Astrocyte (in vitro differentiated cells and primary cell): Measurements from ENCODE around the gene STK36. TPM values are rescaled to one million over a fixed set of nuclear protein-coding genes. Genes with fewer than 3 reads are reported as not detected.

Source experiments
- DNase-seq: peaks from one replicate; pipeline ENCODE4 v3.0.0-alpha.2; 2010; ENCODE audit warnings: low read depth
- FAIRE-seq: peaks from 2 replicates; lab custom pipeline; 2011; peaks lifted over from hg19 to GRCh38; lab: Jason Lieb, UNC
- H2AFZ ChIP-seq: 2 replicates; pipeline ENCODE4 v1.6.0; 2012; ENCODE audit warnings: low read depth, low read length, inconsistent platforms
- H3K27ac ChIP-seq: 2 replicates; pipeline ENCODE4 v1.5.1; 2011; ENCODE audit warnings: low read depth, low read length, inconsistent platforms
- H3K27me3 ChIP-seq: 2 replicates; pipeline ENCODE4 v1.6.0; 2011; ENCODE audit warnings: low read length, inconsistent platforms; ENCODE audit not compliant: insufficient read depth
- H3K36me3 ChIP-seq: 2 replicates; pipeline ENCODE4 v1.5.1; 2011; ENCODE audit warnings: low read length, inconsistent platforms; ENCODE audit not compliant: insufficient read depth
- H3K4me1 ChIP-seq: 2 replicates; pipeline ENCODE4 v1.5.1; 2011; ENCODE audit warnings: low read length, inconsistent platforms; ENCODE audit not compliant: insufficient read depth
- H3K4me2 ChIP-seq: 2 replicates; pipeline ENCODE4 v1.6.0; 2012; ENCODE audit warnings: low read length, inconsistent platforms
- H3K4me3 ChIP-seq: 2 replicates; pipeline ENCODE4 v1.5.1; 2011; ENCODE audit warnings: low read depth, mild to moderate bottlenecking, low read length, inconsistent platforms; ENCODE audit not compliant: insufficient read depth
- H3K79me2 ChIP-seq: 2 replicates; pipeline ENCODE4 v1.6.0; 2012; ENCODE audit warnings: mild to moderate bottlenecking, low read length, inconsistent platforms; ENCODE audit not compliant: insufficient read depth
- H3K9ac ChIP-seq: 2 replicates; pipeline ENCODE4 v1.6.0; 2012; ENCODE audit warnings: mild to moderate bottlenecking, low read length, inconsistent platforms
- H3K9me3 ChIP-seq: 2 replicates; pipeline ENCODE4 v1.5.1; 2012; ENCODE audit warnings: low read depth, mild to moderate bottlenecking, low read length, inconsistent platforms; ENCODE audit not compliant: insufficient read depth
- H4K20me1 ChIP-seq: 2 replicates; pipeline ENCODE4 v1.6.0; 2012; ENCODE audit warnings: low read length, inconsistent platforms; ENCODE audit not compliant: insufficient read depth
- H3K27ac Mint-ChIP-seq: one replicate; pipeline ENCODE4 v1.8.0; 2021; ENCODE audit warnings: mild to moderate bottlenecking, mixed read lengths; ENCODE audit not compliant: unreplicated experiment
- H3K27me3 Mint-ChIP-seq: one replicate; pipeline ENCODE4 v1.8.0; 2021; ENCODE audit warnings: low read depth, mixed read lengths; ENCODE audit not compliant: unreplicated experiment
- H3K36me3 Mint-ChIP-seq: one replicate; pipeline ENCODE4 v1.8.0; 2021; ENCODE audit warnings: low read depth, mixed read lengths; ENCODE audit not compliant: unreplicated experiment
- H3K4me1 Mint-ChIP-seq: one replicate; pipeline ENCODE4 v1.8.0; 2021; ENCODE audit warnings: low read depth, mixed read lengths; ENCODE audit not compliant: unreplicated experiment
- H3K4me3 Mint-ChIP-seq: one replicate; pipeline ENCODE4 v1.8.0; 2021; ENCODE audit warnings: mild to moderate bottlenecking, moderate library complexity, mixed read lengths; ENCODE audit not compliant: unreplicated experiment
- H3K9me3 Mint-ChIP-seq: one replicate; pipeline ENCODE4 v1.8.0; 2021; ENCODE audit warnings: mild to moderate bottlenecking, mixed read lengths; ENCODE audit not compliant: unreplicated experiment
- CTCF ChIP-seq: IDR thresholded peaks from 2 replicates; pipeline ENCODE4 v1.5.1; 2011; ENCODE audit warnings: low read depth, mild to moderate bottlenecking, inconsistent platforms, low read length, moderate library complexity; ENCODE audit not compliant: insufficient read depth
- EZH2 ChIP-seq: IDR thresholded peaks from 2 replicates; pipeline ENCODE4 v1.6.1; 2012; ENCODE audit warnings: mild to moderate bottlenecking, low read length, inconsistent platforms; ENCODE audit not compliant: insufficient read depth
- total RNA-seq: library from RNA; stranded (reverse); gene quantifications from 2 replicates; pipeline ENCODE4 v1.2.1, GENCODE V29; 2021

Gene STK36
- total RNA-seq, 1 donor from 2014 or later, result 42.6 TPM

GRCh38 chr2:218631837-218632236 lies 40.0 kb upstream of the STK36 start:
- Histone ChIP-seq H3K4me3 (no peak overlapping the region), H3K9me3 (no peaks in the 10 kb centered on the region), H3K4me1 (peaks cover 6% of the 10 kb centered on the region), H3K36me3 (peaks cover 5% of the 10 kb centered on the region), H3K27ac (no peak overlapping the region), H3K79me2 (no peaks in the 10 kb centered on the region), H3K27me3 (no peaks in the 10 kb centered on the region), H3K9ac (no peak overlapping the region), H3K4me2 (peak overlapping the region; percentile 42), H4K20me1 (peaks cover 3% of the 10 kb centered on the region), H2AFZ (no peak overlapping the region)
- TF ChIP-seq CTCF, result no peak
- TF ChIP-seq EZH2, result no peak
- peaks cover 3% of the 10 kb centered on the region for H3K4me1 Mint-ChIP-seq
- peak; percentile 27 for DNase-seq
- H3K27me3 Mint-ChIP-seq, result peaks cover 4% of the 10 kb centered on the region
- no peak overlapping the region for H3K27ac Mint-ChIP-seq
- FAIRE-seq, result no peak
- H3K4me3 Mint-ChIP-seq, result no peak overlapping the region
- peaks cover 22% of the 10 kb centered on the region for H3K36me3 Mint-ChIP-seq
- peaks cover 5% of the 10 kb centered on the region for H3K9me3 Mint-ChIP-seq

- TF ChIP-seq EZH2, result no peak
- no peak overlapping the region for H3K27ac Mint-ChIP-seq
- FAIRE-seq, result no peak
- DNase-seq, result no peak
- Histone ChIP-seq H3K9me3 (no peaks in the 10 kb centered on the region), H3K27ac (no peak overlapping the region), H3K4me3 (no peak overlapping the region), H3K4me1 (peaks cover 6% of the 10 kb centered on the region), H3K79me2 (no peaks in the 10 kb centered on the region), H3K36me3 (peaks cover 39% of the 10 kb centered on the region), H3K9ac (no peak overlapping the region), H4K20me1 (peaks cover 10% of the 10 kb centered on the region), H2AFZ (no peak overlapping the region), H3K4me2 (no peak overlapping the region), H3K27me3 (no peaks in the 10 kb centered on the region)
- H3K27me3 Mint-ChIP-seq, result no peaks in the 10 kb centered on the region
- H3K36me3 Mint-ChIP-seq, result peaks cover 31% of the 10 kb centered on the region
- H3K9me3 Mint-ChIP-seq, result peaks cover 4% of the 10 kb centered on the region
- H3K4me1 Mint-ChIP-seq, result peaks cover 3% of the 10 kb centered on the region
- H3K4me3 Mint-ChIP-seq, result no peak overlapping the region
These were observed 36.2 kb upstream of the STK36 start for GRCh38 chr2:218635719-218636118.

GRCh38 chr2:218638372-218638771 lies 33.5 kb upstream of the STK36 start:
- no peaks in the 10 kb centered on the region for H3K27me3 ChIP-seq
- no peak for DNase-seq
- Mint-ChIP-seq H3K4me1 (no peaks in the 10 kb centered on the region), H3K27me3 (no peaks in the 10 kb centered on the region), H3K9me3 (peaks cover 4% of the 10 kb centered on the region), H3K36me3 (peaks cover 35% of the 10 kb centered on the region), H3K27ac (no peak overlapping the region), H3K4me3 (no peak overlapping the region)
- no peak overlapping the region for H3K4me2 ChIP-seq
- no peak overlapping the region for H2AFZ ChIP-seq
- H3K27ac ChIP-seq, result no peak overlapping the region
- peaks cover 52% of the 10 kb centered on the region for H3K36me3 ChIP-seq
- peaks cover 10% of the 10 kb centered on the region for H4K20me1 ChIP-seq
- no peak overlapping the region for H3K9ac ChIP-seq
- H3K4me1 ChIP-seq, result no peaks in the 10 kb centered on the region
- H3K9me3 ChIP-seq, result no peaks in the 10 kb centered on the region
- no peak overlapping the region for H3K4me3 ChIP-seq
- no peak for TF ChIP-seq EZH2
- no peak for TF ChIP-seq CTCF
- peaks cover 3% of the 10 kb centered on the region for H3K79me2 ChIP-seq
- FAIRE-seq, result no peak
